SK-N-SH (cell line): ENCODE data around the gene DYNLRB1. TPM values are rescaled to one million over a fixed set of nuclear protein-coding genes. Genes with fewer than 3 reads are reported as not detected.

ENCODE experiments used
- CTCF ChIA-PET: fragments of 300-600, 350-600 bp; formaldehyde crosslinking; extraction: SDS; loops from one replicate; lab custom pipeline; 2021; lab: Yijun Ruan, JAX
- POLR2A ChIA-PET: fragments of 350-600 bp; sonication (Branson Sonifier 250); formaldehyde crosslinking; extraction: SDS; loops from one replicate; lab custom pipeline; 2020; ENCODE audit warnings: antibody characterized with exemption, inconsistent platforms; lab: Yijun Ruan, JAX
- DNase-seq: peaks from one replicate; pipeline ENCODE4 v3.0.0; 2012
- H2AFZ ChIP-seq: fragments of 200-600 bp; sonication (generic); 2 replicates; pipeline ENCODE4 v1.8.1; 2016; ENCODE audit warnings: antibody characterized with exemption, mild to moderate bottlenecking, low read depth
- H3F3A ChIP-seq: fragments of 200-600 bp; sonication (generic); replicated peaks from 2 replicates; pipeline ENCODE3; 2016; ENCODE audit warnings: antibody characterized with exemption, mild to moderate bottlenecking; ENCODE audit not compliant: insufficient read depth
- H3K27ac ChIP-seq, 2 experiments: fragments of 200-500 bp in 1 of 2; fragments of 200-600 bp in 1 of 2; sonication (Bioruptor generic) in 1 of 2; sonication (generic), shearing (Covaris generic) in 1 of 2; 2 replicates each; pipeline versions ENCODE4 v1.5.1 to v1.6.1; 2014 to 2016; ENCODE audit warnings: low read depth in 2 of 2, inconsistent platforms in 1 of 2, low read length in 1 of 2, mild to moderate bottlenecking in 1 of 2, mixed read lengths in 1 of 2
- H3K27me3 ChIP-seq: fragments of 200-600 bp; sonication (generic), shearing (Covaris generic); 2 replicates; pipeline ENCODE4 v1.6.1; 2016; ENCODE audit warnings: mixed run types; ENCODE audit not compliant: insufficient read depth
- H3K36me3 ChIP-seq, 2 experiments: fragments of 200-500 bp in 1 of 2; fragments of 200-600 bp in 1 of 2; sonication (Bioruptor generic) in 1 of 2; sonication (generic) in 1 of 2; replicated peaks in 1 of 2; 2 replicates each; pipeline versions ENCODE3 to v1.5.1; 2014 to 2016; ENCODE audit warnings: low read length in 1 of 2, mild to moderate bottlenecking in 1 of 2; ENCODE audit not compliant: insufficient read depth in 2 of 2, control insufficient read depth in 1 of 2
- H3K4me1 ChIP-seq, 2 experiments: fragments of 200-500 bp in 1 of 2; fragments of 200-600 bp in 1 of 2; sonication (Bioruptor generic) in 1 of 2; sonication (generic), shearing (Covaris generic) in 1 of 2; 2 replicates each; pipeline versions ENCODE4 v1.5.1 to v1.6.1; 2014 to 2016; ENCODE audit warnings: low read depth in 1 of 2, low read length in 1 of 2, mixed run types in 1 of 2; ENCODE audit not compliant: insufficient read depth in 2 of 2, control insufficient read depth in 1 of 2
- H3K4me2 ChIP-seq: fragments of 200-600 bp; sonication (generic), shearing (Covaris generic); 2 replicates; pipeline ENCODE4 v1.6.1; 2017; ENCODE audit warnings: mixed run types
- H3K4me3 ChIP-seq, 2 experiments: fragments of 200-500 bp in 1 of 2; fragments of 200-600 bp in 1 of 2; sonication (Bioruptor generic) in 1 of 2; sonication (generic), shearing (Covaris generic) in 1 of 2; 2 replicates each; pipeline versions ENCODE4 v1.5.1 to v1.8.1; 2014 to 2016; ENCODE audit warnings: low read depth in 2 of 2, inconsistent platforms in 1 of 2, low read length in 1 of 2, mild to moderate bottlenecking in 1 of 2, mixed read lengths in 1 of 2, moderate library complexity in 1 of 2
- H3K79me2 ChIP-seq: fragments of 200-600 bp; sonication (generic); 2 replicates; pipeline ENCODE4 v1.8.1; 2017; ENCODE audit warnings: mild to moderate bottlenecking; ENCODE audit not compliant: insufficient read depth
- H3K9ac ChIP-seq: fragments of 200-600 bp; sonication (generic); 2 replicates; pipeline ENCODE4 v1.6.1; 2017; ENCODE audit warnings: mixed run types
- H3K9me2 ChIP-seq: fragments of 200-600 bp; sonication (generic); 2 replicates; pipeline ENCODE4 v1.6.1; 2017; ENCODE audit warnings: mixed run types
- H3K9me3 ChIP-seq: fragments of 200-600 bp; sonication (generic); 2 replicates; pipeline ENCODE4 v1.6.1; 2017; ENCODE audit warnings: mixed run types, mild to moderate bottlenecking, moderate library complexity
- H4K20me1 ChIP-seq: fragments of 200-600 bp; sonication (generic); 2 replicates; pipeline ENCODE4 v1.6.1; 2017; ENCODE audit warnings: mild to moderate bottlenecking, mixed run types; ENCODE audit not compliant: insufficient read depth
- CHD2 ChIP-seq: fragments of 150-350 bp; IDR thresholded peaks from 2 replicates; pipeline ENCODE4 v1.6.1; 2018; ENCODE audit warnings: low read length; ENCODE audit not compliant: partially characterized antibody
- CTCF ChIP-seq: fragments of 200-600 bp; sonication (generic); IDR thresholded peaks from 2 replicates; pipeline ENCODE4 v1.6.1; 2017; ENCODE audit warnings: antibody characterized with exemption, mild to moderate bottlenecking, moderate library complexity
- ELF1 ChIP-seq: IDR thresholded peaks from 2 replicates; pipeline ENCODE4 v1.4.0; 2012
- EZH2phosphoT487 ChIP-seq: fragments of 200-600 bp; sonication (generic); IDR thresholded peaks from 2 replicates; pipeline ENCODE4 v1.6.1; 2017; ENCODE audit warnings: low read depth, mixed run types, mild to moderate bottlenecking, antibody characterized with exemption, moderate library complexity, borderline replicate concordance
- FOSL2 ChIP-seq: IDR thresholded peaks from 2 replicates; pipeline ENCODE4 v1.4.0; 2012; ENCODE audit warnings: low read depth, mild to moderate bottlenecking, moderate library complexity, borderline replicate concordance
- IRF3 ChIP-seq: fragments of 150-350 bp; IDR thresholded peaks from 2 replicates; pipeline ENCODE4 v1.6.1; 2016; ENCODE audit warnings: mild to moderate bottlenecking, low read depth, low read length
- NRF1 ChIP-seq: IDR thresholded peaks from 2 replicates; pipeline ENCODE4 v1.6.1; 2012; ENCODE audit warnings: low read depth, mild to moderate bottlenecking, low read length
- POLR2AphosphoS5 ChIP-seq: IDR thresholded peaks from 2 replicates; pipeline ENCODE4 v1.6.1; 2012; ENCODE audit warnings: low read depth, low read length
- RCOR1 ChIP-seq: fragments of 150-350 bp; IDR thresholded peaks from 2 replicates; pipeline ENCODE4 v1.6.1; 2017; ENCODE audit warnings: antibody characterized with exemption, low read length
- RFX5 ChIP-seq: IDR thresholded peaks from 2 replicates; pipeline ENCODE4 v1.6.1; 2012; ENCODE audit warnings: mild to moderate bottlenecking, improper control_type of control experiment, low read length
- SMC3 ChIP-seq: IDR thresholded peaks from 2 replicates; pipeline ENCODE4 v1.6.1; 2012; ENCODE audit warnings: low read depth, low read length, improper control_type of control experiment
- TAF1 ChIP-seq: IDR thresholded peaks from 2 replicates; pipeline ENCODE4 v1.6.1; 2012; ENCODE audit warnings: low read depth, mild to moderate bottlenecking, low read length, moderate library complexity, borderline replicate concordance
- TCF12 ChIP-seq: IDR thresholded peaks from 2 replicates; pipeline ENCODE4 v1.4.0; 2012
- USF2 ChIP-seq: fragments of 150-350 bp; IDR thresholded peaks from 2 replicates; pipeline ENCODE4 v1.6.1; 2017; ENCODE audit warnings: antibody characterized with exemption, low read length, low read depth, borderline replicate concordance
- YY1 ChIP-seq: IDR thresholded peaks from 2 replicates; pipeline ENCODE4 v1.4.0; 2012; ENCODE audit warnings: low read depth, mild to moderate bottlenecking
- ZBTB33 ChIP-seq: IDR thresholded peaks from 2 replicates; pipeline ENCODE4 v1.4.0; 2012; ENCODE audit warnings: low read depth, borderline replicate concordance
- WGBS: methylation state at CpG from one replicate; pipeline ENCODE4 v1.1.6; 2017; ENCODE audit warnings: low lambda C conversion rate; 5-methylcytosine and 5-hydroxymethylcytosine counted together
- polyA plus RNA-seq, 3 experiments: library from polyadenylated mRNA; depleted of rRNA; stranded (reverse); fragments of >200 nt; gene quantifications; 2 replicates each; pipeline ENCODE4 v1.2.3, GENCODE V29; 2012

Gene DYNLRB1
- polyA plus RNA-seq, 1 of the 3 experiments (the other 2 are of a cell fraction): 402 TPM

GRCh38 chr20:34577061-34577460 lies 60.8 kb downstream of the DYNLRB1 start (continued):
- no peak for TF ChIP-seq CHD2

- H3K9ac ChIP-seq: no peak overlapping the region
- POLR2A ChIA-PET: no interaction called here
- H3K4me3 ChIP-seq: no peak overlapping the region
- CTCF ChIA-PET: interaction anchor here (1.1 kb wide), 1 partner anchor 20 kb away, joined by 3 read pairs; no protein-coding TSS in a partner anchor
- 48% methylated on average over 2 of the region's 2 CpGs for WGBS
- no peak for TF ChIP-seq ZBTB33
- TF ChIP-seq EZH2phosphoT487: no peak
- TF ChIP-seq RFX5: no peak
- no peak for TF ChIP-seq CTCF
- no peak for TF ChIP-seq USF2
- TF ChIP-seq ELF1: no peak
- H3F3A ChIP-seq: no peaks in the 10 kb centered on the region
- no peak overlapping the region for H3K27ac ChIP-seq
- no peaks in the 10 kb centered on the region for H3K9me3 ChIP-seq
- DNase-seq: no peak
- no peaks in the 10 kb centered on the region for H3K79me2 ChIP-seq
- peaks cover 0 to 8% of the 10 kb centered on the region in 2 experiments for H3K36me3 ChIP-seq
- H2AFZ ChIP-seq: no peak overlapping the region
- peaks cover 0 to 15% of the 10 kb centered on the region in 2 experiments; a peak in 3 of 4 replicates for H3K4me1 ChIP-seq
- H3K9me2 ChIP-seq: no peaks in the 10 kb centered on the region
- no peaks in the 10 kb centered on the region for H3K27me3 ChIP-seq
- no peaks in the 10 kb centered on the region for H4K20me1 ChIP-seq
- no peak overlapping the region for H3K4me2 ChIP-seq
These were observed 61.8 kb downstream of the DYNLRB1 start for GRCh38 chr20:34578025-34578424.

DNA sequence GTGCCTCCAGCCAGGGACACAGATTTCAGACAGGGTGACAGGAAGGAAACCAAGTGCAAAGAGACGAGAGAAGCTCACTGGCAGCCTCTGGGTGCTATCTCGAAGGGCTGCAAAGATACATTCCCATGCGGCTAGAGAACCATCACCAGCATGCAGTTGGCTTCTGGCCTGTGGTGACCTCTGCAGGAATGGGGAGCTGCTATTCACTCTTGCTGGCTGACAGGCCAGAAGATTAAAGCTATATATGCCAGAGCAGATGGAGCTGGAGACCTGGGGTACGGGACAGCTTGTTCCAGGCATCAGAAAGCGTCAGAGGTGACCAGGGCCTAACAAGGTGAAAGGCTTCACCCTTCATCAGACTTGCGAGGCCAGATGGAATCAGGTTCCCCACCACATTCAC lies 62.3 kb downstream of the DYNLRB1 start:
- Histone ChIP-seq H3K9ac (no peak overlapping the region), H3K4me2 (no peak overlapping the region), H2AFZ (no peak overlapping the region), H3K79me2 (no peaks in the 10 kb centered on the region), H3K9me3 (no peaks in the 10 kb centered on the region), H3K36me3 (peaks cover 0 to 8% of the 10 kb centered on the region in 2 experiments), H3F3A (no peaks in the 10 kb centered on the region), H4K20me1 (no peaks in the 10 kb centered on the region), H3K27ac (no peak overlapping the region), H3K4me1 (peaks cover 0 to 15% of the 10 kb centered on the region in 2 experiments; a peak in 3 of 4 replicates), H3K27me3 (no peaks in the 10 kb centered on the region), H3K9me2 (no peaks in the 10 kb centered on the region), H3K4me3 (no peak overlapping the region)
- no peak for DNase-seq
- ChIA-PET CTCF (interaction anchor here (1.1 kb wide), 1 partner anchor 21 kb away, joined by 3 read pairs; no protein-coding TSS in a partner anchor), POLR2A (no interaction called here)
- WGBS: 66% methylated on average over 5 of the region's 6 CpGs
- TF ChIP-seq EZH2phosphoT487 (no peak), ELF1 (no peak), ZBTB33 (no peak), NRF1 (no peak), POLR2AphosphoS5 (no peak), TCF12 (no peak), SMC3 (no peak), RCOR1 (no peak), USF2 (no peak), IRF3 (no peak), FOSL2 (no peak), YY1 (no peak), TAF1 (no peak)
